Thyroid gland (tissue), 4 donors: ENCODE results near the gene RPS26.

Experiments used
- CTCF ChIP-seq, 6 experiments: fragments of 200-600 bp in 3 of 6; fragments of 450-650 bp in 3 of 6; sonication (generic) in 3 of 6; IDR thresholded peaks; one replicate each; pipeline ENCODE4 v1.5.1; 2016 to 2019; ENCODE audit warnings: antibody characterized with exemption in 6 of 6, mild to moderate bottlenecking in 2 of 6, inconsistent platforms in 1 of 6, moderate library complexity in 1 of 6
- POLR2A ChIP-seq, 2 donors: fragments of 450-650 bp; IDR thresholded peaks; one replicate each; pipeline ENCODE4 v1.6.1; 2017; ENCODE audit warnings: antibody characterized with exemption in 2 of 2, mild to moderate bottlenecking in 2 of 2, moderate library complexity in 1 of 2

- no peak for TF ChIP-seq CTCF (IDR thresholded peaks at IDR 0.05)
- TF ChIP-seq POLR2A (IDR thresholded peaks at IDR 0.05): no peak
Measured at GRCh38 chr12:56004211-56004610, 37.5 kb upstream of the RPS26 start.
